Stomach (tissue), 4 donors: ENCODE data around the gene CDCA4.

Experiments used
- EP300 ChIP-seq: sonication (generic); formaldehyde crosslinking; IDR thresholded peaks from one replicate; pipeline ENCODE4 v1.6.1; 2017; ENCODE audit warnings: antibody characterized with exemption
- POLR2A ChIP-seq, 4 donors: fragments of 450-650 bp; IDR thresholded peaks; one replicate each; pipeline ENCODE4 v1.6.1; 2016; ENCODE audit warnings: antibody characterized with exemption in 4 of 4, control low read depth in 2 of 4, mild to moderate bottlenecking in 1 of 4, moderate library complexity in 1 of 4
- POLR2AphosphoS5 ChIP-seq, 3 donors: sonication (generic); formaldehyde crosslinking; IDR thresholded peaks; one replicate each; pipeline ENCODE4 v1.6.1; 2016; ENCODE audit warnings: antibody characterized with exemption in 3 of 3
- TF ChIP-seq, protein P1 (sequence below), 7 experiments: fragments of 450-650 bp in 4 of 7; fragments of 200-600 bp in 3 of 7; sonication (generic) in 3 of 7; IDR thresholded peaks; one replicate each; pipeline ENCODE4 v1.5.1; 2016 to 2019; ENCODE audit warnings: antibody characterized with exemption in 7 of 7, control low read depth in 2 of 7, mild to moderate bottlenecking in 1 of 7

- TF ChIP-seq, protein P1, sequence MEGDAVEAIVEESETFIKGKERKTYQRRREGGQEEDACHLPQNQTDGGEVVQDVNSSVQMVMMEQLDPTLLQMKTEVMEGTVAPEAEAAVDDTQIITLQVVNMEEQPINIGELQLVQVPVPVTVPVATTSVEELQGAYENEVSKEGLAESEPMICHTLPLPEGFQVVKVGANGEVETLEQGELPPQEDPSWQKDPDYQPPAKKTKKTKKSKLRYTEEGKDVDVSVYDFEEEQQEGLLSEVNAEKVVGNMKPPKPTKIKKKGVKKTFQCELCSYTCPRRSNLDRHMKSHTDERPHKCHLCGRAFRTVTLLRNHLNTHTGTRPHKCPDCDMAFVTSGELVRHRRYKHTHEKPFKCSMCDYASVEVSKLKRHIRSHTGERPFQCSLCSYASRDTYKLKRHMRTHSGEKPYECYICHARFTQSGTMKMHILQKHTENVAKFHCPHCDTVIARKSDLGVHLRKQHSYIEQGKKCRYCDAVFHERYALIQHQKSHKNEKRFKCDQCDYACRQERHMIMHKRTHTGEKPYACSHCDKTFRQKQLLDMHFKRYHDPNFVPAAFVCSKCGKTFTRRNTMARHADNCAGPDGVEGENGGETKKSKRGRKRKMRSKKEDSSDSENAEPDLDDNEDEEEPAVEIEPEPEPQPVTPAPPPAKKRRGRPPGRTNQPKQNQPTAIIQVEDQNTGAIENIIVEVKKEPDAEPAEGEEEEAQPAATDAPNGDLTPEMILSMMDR (IDR thresholded peaks at IDR 0.05), result no peak
- TF ChIP-seq EP300 (no peak), POLR2AphosphoS5 (IDR thresholded peaks at IDR 0.05) (no peak), POLR2A (IDR thresholded peaks at IDR 0.05) (no peak)
Observed at GRCh38 chr14:105030836-105031396, 10.0 kb upstream of the CDCA4 start.
